Heart left ventricle (tissue), 13 donors: ENCODE data around the gene WFDC2.

Source experiments
- CTCF ChIP-seq, 12 donors: fragments of 200-600 bp; sonication (generic) in 4 of 12; IDR thresholded peaks; one replicate each; pipeline versions ENCODE4 v1.5.0 to v1.8.0; 2018 to 2022; ENCODE audit warnings: antibody characterized with exemption in 12 of 12, mild to moderate bottlenecking in 5 of 12
- POLR2A ChIP-seq, 2 donors: fragments of 450-650 bp; IDR thresholded peaks; one replicate each; pipeline ENCODE4 v1.6.1; 2017; ENCODE audit warnings: antibody characterized with exemption in 2 of 2, mild to moderate bottlenecking in 2 of 2, moderate library complexity in 2 of 2
- donor health status: ischemic (EF 13 %, LVEDD 7.1; RV severe dilation, severe dysfunction).
- donor health status: DM: no; HTN: yes; CAD: no.
- donor health status: DM: no; HTN: no; CAD: no.
- donor health status: ischemic (EF 25% LVEDD 6.9; RV normal size, moderate dysfunction).
- donor health status: ischemic (EF 25% LVEDD 5.7; RV mildly dilated, moderate dysfunction).
- donor health status: ischemic (EF 35%, LVEDD 5.7; RV mildly dilated, moderate dysfunction).
- donor health status: nonischemic (EF 11% LVEDD 7.7; RV severe dilation, severe dysfunction).
- donor health status: DM: yes; HTN: yes; CAD: no.
- donor health status: PGD.
- donor health status: ischemic (EF 29% LVEDD 5.4; RV normal size, mild dysfunction).
- donor health status: nonischemic (EF 23%, LVEDD 6.1; RV moderate dilation, normal function).

GRCh38 chr20:45449528-45449927 is 20.0 kb upstream of the WFDC2 start:
- no peak for TF ChIP-seq POLR2A (IDR thresholded peaks at IDR 0.05)
- TF ChIP-seq CTCF (IDR thresholded peaks at IDR 0.05): no peak
